GM12878 (cell line): ENCODE results near the gene PPP2R2B. TPM values are rescaled to one million over a fixed set of nuclear protein-coding genes. Genes with fewer than 3 reads are reported as not detected.

ENCODE experiments used
- ATAC-seq: fragments of 200-7000 bp; cut with Tn5 transposase; 3 replicates; pipeline ENCODE4 v1.9.1; 2020; ENCODE audit warnings: mild to moderate bottlenecking, moderate library complexity
- BruUV-seq: library from RNA; stranded (reverse); fragments of 400-500 nt; replicated peaks from 2 replicates; lab custom pipeline; 2021; lab: Mats Ljungman, UMichigan
- CTCF ChIA-PET: fragments of 300-600 bp; sonication (Branson Sonifier 250); formaldehyde crosslinking; extraction: SDS; loops from one replicate; lab custom pipeline; 2021; ENCODE audit warnings: inconsistent platforms; lab: Yijun Ruan, JAX
- POLR2A ChIA-PET: fragments of 350-600 bp; formaldehyde crosslinking; extraction: SDS; loops from one replicate; lab custom pipeline; 2021; ENCODE audit warnings: inconsistent platforms; lab: Charles Lee
- RAD21 ChIA-PET: fragments of 300-600 bp; sonication (Branson Sonifier 250); formaldehyde crosslinking; loops from one replicate; lab custom pipeline; 2023; ENCODE audit warnings: antibody characterized with exemption; ENCODE audit not compliant: unreplicated experiment; lab: Charles Lee
- SMC1A ChIA-PET: fragments of 300-600 bp; sonication (Branson Sonifier 250); formaldehyde crosslinking; loops from one replicate; lab custom pipeline; 2023; ENCODE audit not compliant: unreplicated experiment, uncharacterized antibody; lab: Charles Lee
- DNase-seq: peaks from one replicate; pipeline ENCODE4 v3.0.0-alpha.2; 2011; ENCODE audit warnings: low read depth, low spot score
- FAIRE-seq: peaks from 3 replicates; lab custom pipeline; 2011; peaks lifted over from hg19 to GRCh38; lab: Jason Lieb, UNC
- H2AFZ ChIP-seq: 2 replicates; pipeline ENCODE4 v1.6.0; 2011; ENCODE audit warnings: low read depth, low read length, control low read depth; ENCODE audit not compliant: control insufficient read depth
- H3K27ac ChIP-seq: 2 replicates; pipeline ENCODE4 v1.5.1; 2011; ENCODE audit warnings: control low read depth; ENCODE audit not compliant: control insufficient read depth, insufficient read depth
- H3K27me3 ChIP-seq, 2 experiments: replicated peaks in 1 of 2; 2 replicates each; pipeline versions ENCODE4 v1.6.0 to v1.6.1; 2011; ENCODE audit warnings: low read length in 1 of 2; ENCODE audit not compliant: control insufficient read depth in 2 of 2, insufficient read depth in 2 of 2
- H3K36me3 ChIP-seq, 2 experiments: 2 replicates each; pipeline ENCODE4 v1.5.1; 2011; ENCODE audit warnings: low read length in 1 of 2; ENCODE audit not compliant: control insufficient read depth in 2 of 2, insufficient read depth in 2 of 2
- H3K4me1 ChIP-seq: 2 replicates; pipeline ENCODE4 v1.6.1; 2011; ENCODE audit warnings: mild to moderate bottlenecking, low read length, moderate library complexity, mixed read lengths; ENCODE audit not compliant: control insufficient read depth, insufficient read depth
- H3K4me2 ChIP-seq: 2 replicates; pipeline ENCODE4 v1.6.0; 2011; ENCODE audit warnings: control low read depth; ENCODE audit not compliant: control insufficient read depth, insufficient read depth
- H3K4me3 ChIP-seq: fragments of 200-600 bp; sonication (generic); 2 replicates; pipeline ENCODE4 v1.5.1; 2016
- H3K79me2 ChIP-seq: 2 replicates; pipeline ENCODE4 v1.6.0; 2011; ENCODE audit warnings: low read length; ENCODE audit not compliant: control insufficient read depth, insufficient read depth
- H3K9ac ChIP-seq: 2 replicates; pipeline ENCODE4 v1.8.0; 2011; ENCODE audit warnings: low read length, control low read depth, mixed read lengths; ENCODE audit not compliant: control insufficient read depth, insufficient read depth
- H3K9me3 ChIP-seq: replicated peaks from 3 replicates; pipeline ENCODE4 v1.5.1; 2011; ENCODE audit warnings: mild to moderate bottlenecking, low read length; ENCODE audit not compliant: control insufficient read depth, insufficient read depth
- H4K20me1 ChIP-seq: 2 replicates; pipeline ENCODE4 v1.6.0; 2011; ENCODE audit not compliant: control insufficient read depth, insufficient read depth
- CBX5 ChIP-seq: sonication (generic); IDR thresholded peaks from 2 replicates; pipeline ENCODE4 v1.6.1; 2016; ENCODE audit warnings: low read depth, moderate library complexity, mild to moderate bottlenecking, inconsistent platforms
- EGR1 ChIP-seq, 2 experiments: IDR thresholded peaks; 1 replicate in 1 of 2; 2 replicates in 1 of 2; pipeline ENCODE4 v1.6.1; 2011 to 2012; ENCODE audit warnings: low read depth in 2 of 2, low read length in 2 of 2, borderline replicate concordance in 1 of 2, mild to moderate bottlenecking in 1 of 2, moderate library complexity in 1 of 2
- ETV6 ChIP-seq, 2 experiments: fragments of 450-650 bp in 1 of 2; IDR thresholded peaks in 1 of 2; conservative IDR thresholded peaks in 1 of 2; 2 replicates each; pipeline ENCODE4 v1.6.1; 2014; ENCODE audit warnings: antibody characterized with exemption in 1 of 2, borderline replicate concordance in 1 of 2, low read depth in 1 of 2, mild to moderate bottlenecking in 1 of 2, moderate library complexity in 1 of 2
- KLF5 ChIP-seq: fragments of 450-650 bp; IDR thresholded peaks from 2 replicates; pipeline ENCODE4 v1.6.1; 2014; ENCODE audit warnings: mild to moderate bottlenecking; ENCODE audit not compliant: partially characterized antibody
- ZZZ3 ChIP-seq: IDR thresholded peaks from 2 replicates; pipeline ENCODE4 v1.6.1; 2011; ENCODE audit warnings: low read depth; ENCODE audit not compliant: control insufficient read depth, insufficient read length
- in situ Hi-C: fragments of 300-500 bp; cut with MboI; formaldehyde crosslinking; loops from 9 replicates; pipeline ENCODE4 v1.14.3; 2018; ENCODE audit warnings: mixed read lengths
- intact Hi-C: fragments of 100-400 bp; cut with micrococcal nuclease; formaldehyde crosslinking; loops from one replicate; pipeline ENCODE4 v1.14.2; 2022; ENCODE audit not compliant: unreplicated experiment
- polyA plus RNA-seq, 11 experiments: library from polyadenylated mRNA; depleted of rRNA in 4 of 11; unstranded in 6 of 11; stranded (reverse) in 5 of 11; fragments of >200 nt; fragmentation: Nextera tagmentation in 4 of 11; fragmentation: Illumina TruSeq in 1 of 11; extraction: Ambion mirVana in 4 of 11; extraction: Trizol in 1 of 11; gene quantifications; 1 replicate in 1 of 11; 2 replicates in 10 of 11; pipeline versions ENCODE4 v1.2.1 to v1.2.3, GENCODE V29; 2011 to 2016; ENCODE audit warnings: inconsistent platforms in 2 of 11, missing spikeins in 2 of 11, low read depth in 1 of 11
- total RNA-seq, 4 experiments: library from RNA; depleted of rRNA in 3 of 4; stranded (reverse); fragments of >200 nt in 3 of 4; fragmentation: Illumina TruSeq in 1 of 4; extraction: Trizol in 1 of 4; gene quantifications; 2 replicates each; pipeline versions ENCODE4 v1.2.1 to v1.2.3, GENCODE V29; 2013 to 2021
- TF ChIP-seq, protein P1 (sequence below): fragments of 450-650 bp; IDR thresholded peaks from 2 replicates; pipeline ENCODE4 v1.6.1; 2018; ENCODE audit warnings: mild to moderate bottlenecking, low read depth, moderate library complexity; ENCODE audit not compliant: partially characterized antibody

The PPP2R2B gene
- total and polyA plus RNA-seq, 10 of the 15 experiments (the other 5 are each of a cell fraction or from before 2014, with no cell fraction given) = not detected

DNA sequence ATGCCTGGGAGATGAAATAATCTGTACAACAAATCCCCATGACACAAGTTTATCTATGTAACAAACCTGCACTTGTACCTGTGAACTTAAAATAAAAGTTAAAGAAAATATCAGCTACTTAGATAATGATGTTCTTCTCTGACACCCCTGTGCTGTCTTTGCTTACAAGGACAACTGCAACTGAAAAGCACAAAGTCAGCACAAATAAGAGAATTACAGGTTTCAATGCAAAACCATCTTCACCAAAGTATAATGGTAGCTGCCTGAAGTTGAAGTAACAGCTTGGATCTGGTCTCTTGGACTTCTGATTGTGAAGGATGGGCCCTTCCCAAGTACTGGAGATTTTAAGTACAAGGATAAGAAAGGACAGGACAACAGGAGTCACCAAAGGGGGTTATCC is 45.6 kb upstream of the PPP2R2B start:
- Histone ChIP-seq H4K20me1 (no peaks in the 10 kb centered on the region), H3K4me2 (no peak overlapping the region), H2AFZ (no peak overlapping the region), H3K27ac (no peak overlapping the region), H3K4me3 (no peak overlapping the region), H3K36me3 (no peaks in the 10 kb centered on the region), H3K27me3 (no peaks in the 10 kb centered on the region), H3K9me3 (no peaks in the 10 kb centered on the region), H3K4me1 (no peaks in the 10 kb centered on the region), H3K9ac (no peak overlapping the region), H3K79me2 (no peaks in the 10 kb centered on the region)
- CTCF ChIA-PET = no interaction called here
- TF ChIP-seq KLF5 = no peak
- TF ChIP-seq, protein P1, sequence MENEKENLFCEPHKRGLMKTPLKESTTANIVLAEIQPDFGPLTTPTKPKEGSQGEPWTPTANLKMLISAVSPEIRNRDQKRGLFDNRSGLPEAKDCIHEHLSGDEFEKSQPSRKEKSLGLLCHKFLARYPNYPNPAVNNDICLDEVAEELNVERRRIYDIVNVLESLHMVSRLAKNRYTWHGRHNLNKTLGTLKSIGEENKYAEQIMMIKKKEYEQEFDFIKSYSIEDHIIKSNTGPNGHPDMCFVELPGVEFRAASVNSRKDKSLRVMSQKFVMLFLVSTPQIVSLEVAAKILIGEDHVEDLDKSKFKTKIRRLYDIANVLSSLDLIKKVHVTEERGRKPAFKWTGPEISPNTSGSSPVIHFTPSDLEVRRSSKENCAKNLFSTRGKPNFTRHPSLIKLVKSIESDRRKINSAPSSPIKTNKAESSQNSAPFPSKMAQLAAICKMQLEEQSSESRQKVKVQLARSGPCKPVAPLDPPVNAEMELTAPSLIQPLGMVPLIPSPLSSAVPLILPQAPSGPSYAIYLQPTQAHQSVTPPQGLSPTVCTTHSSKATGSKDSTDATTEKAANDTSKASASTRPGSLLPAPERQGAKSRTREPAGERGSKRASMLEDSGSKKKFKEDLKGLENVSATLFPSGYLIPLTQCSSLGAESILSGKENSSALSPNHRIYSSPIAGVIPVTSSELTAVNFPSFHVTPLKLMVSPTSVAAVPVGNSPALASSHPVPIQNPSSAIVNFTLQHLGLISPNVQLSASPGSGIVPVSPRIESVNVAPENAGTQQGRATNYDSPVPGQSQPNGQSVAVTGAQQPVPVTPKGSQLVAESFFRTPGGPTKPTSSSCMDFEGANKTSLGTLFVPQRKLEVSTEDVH = no peak
- no peak for TF ChIP-seq ETV6 (conservative IDR thresholded peaks at IDR 0.05 in 1 of 2, IDR thresholded peaks at IDR 0.05 in 1 of 2; ENCODE audit: borderline replicate concordance in 1 of 2, low read depth in 1 of 2)
- TF ChIP-seq EGR1 (IDR thresholded peaks at IDR 0.05; ENCODE audit: borderline replicate concordance in 1 of 2, low read depth in 2 of 2, low read length in 2 of 2) = no peak
- no peak for TF ChIP-seq CBX5
- no peak for TF ChIP-seq ZZZ3
- SMC1A ChIA-PET = no interaction called here
- in situ Hi-C loops = no loop called here
- FAIRE-seq (no peak), DNase-seq (no peak), ATAC-seq (no peak)
- no TSS peak for BruUV-seq
- RAD21 ChIA-PET = no interaction called here
- intact Hi-C loops = no loop called here
- POLR2A ChIA-PET = no interaction called here
